A673 (cell line): ENCODE data around the gene GRIN3A. TPM values are rescaled to one million over a fixed set of nuclear protein-coding genes. Genes with fewer than 3 reads are reported as not detected.

Experiments
- BruUV-seq: library from RNA; stranded (reverse); fragments of 400-500 nt; replicated peaks from 2 replicates; lab custom pipeline; 2021; lab: Mats Ljungman, UMichigan
- CTCF ChIA-PET: fragments of 300-600 bp; sonication (Branson Sonifier 250); formaldehyde crosslinking; loops from one replicate; lab custom pipeline; 2022; ENCODE audit warnings: antibody characterized with exemption; lab: Charles Lee
- POLR2A ChIA-PET: fragments of 300-600 bp; sonication (Branson Sonifier 250); formaldehyde crosslinking; loops from one replicate; lab custom pipeline; 2022; ENCODE audit warnings: antibody characterized with exemption; ENCODE audit not compliant: low non-redundant PET; lab: Charles Lee
- DNase-seq: peaks from one replicate; pipeline ENCODE4 v3.0.0-alpha.2; 2015; ENCODE audit warnings: low spot score
- H3K27ac ChIP-seq: fragments of 200-600 bp; sonication (generic); 2 replicates; pipeline ENCODE4 v1.5.1; 2016; ENCODE audit warnings: mixed run types, low read depth, mild to moderate bottlenecking, mixed read lengths, antibody characterized with exemption, low read length; ENCODE audit not compliant: poor library complexity, severe bottlenecking
- H3K27me3 ChIP-seq: fragments of 200-600 bp; sonication (generic); replicated peaks from 2 replicates; pipeline ENCODE4 v1.6.1; 2017; ENCODE audit warnings: mixed run types, low read depth, mild to moderate bottlenecking, mixed read lengths, antibody characterized with exemption, low read length; ENCODE audit not compliant: insufficient read depth, poor library complexity
- H3K36me3 ChIP-seq: fragments of 200-600 bp; sonication (generic); 2 replicates; pipeline ENCODE4 v1.6.1; 2016; ENCODE audit warnings: mixed run types, mild to moderate bottlenecking, mixed read lengths, antibody characterized with exemption, low read length; ENCODE audit not compliant: insufficient read depth, poor library complexity, severe bottlenecking
- H3K4me1 ChIP-seq: fragments of 200-600 bp; sonication (generic); 2 replicates; pipeline ENCODE4 v1.6.1; 2017; ENCODE audit warnings: mixed run types, mild to moderate bottlenecking, mixed read lengths, antibody characterized with exemption, low read length; ENCODE audit not compliant: insufficient read depth, poor library complexity, severe bottlenecking
- H3K4me3 ChIP-seq: fragments of 200-600 bp; sonication (generic); 2 replicates; pipeline ENCODE4 v1.5.1; 2016; ENCODE audit warnings: low read depth, mixed run types, mild to moderate bottlenecking, mixed read lengths, low read length; ENCODE audit not compliant: poor library complexity, severe bottlenecking
- H3K9me3 ChIP-seq: fragments of 200-600 bp; sonication (generic); 2 replicates; pipeline ENCODE4 v1.6.1; 2016; ENCODE audit warnings: mixed run types, low read depth, mild to moderate bottlenecking, mixed read lengths, antibody characterized with exemption, low read length; ENCODE audit not compliant: poor library complexity, severe bottlenecking
- CTCF ChIP-seq: fragments of 300-800, 200-600 bp; sonication (generic); conservative IDR thresholded peaks from 2 replicates; pipeline ENCODE4 v1.5.1; 2017; ENCODE audit warnings: low read depth, mild to moderate bottlenecking, antibody characterized with exemption, low read length, moderate library complexity, mixed read lengths
- EZH2 ChIP-seq: fragments of 200-600 bp; sonication (generic); IDR thresholded peaks from 2 replicates; pipeline ENCODE4 v1.6.1; 2017; ENCODE audit warnings: borderline replicate concordance, low read depth, mild to moderate bottlenecking, mixed read lengths, antibody characterized with exemption, low read length; ENCODE audit not compliant: poor library complexity, severe bottlenecking
- intact Hi-C: fragments of 100-400 bp; cut with micrococcal nuclease; formaldehyde crosslinking; loops from one replicate; pipeline ENCODE4 v1.10.0; 2022; ENCODE audit not compliant: unreplicated experiment
- total RNA-seq: library from RNA; stranded (reverse); gene quantifications from 2 replicates; pipeline ENCODE4 v1.2.3, GENCODE V29; 2021

The GRIN3A gene
- total RNA-seq, 1 experiment from 2014 or later: not detected

- peak; percentile 25 for DNase-seq
- TF ChIP-seq EZH2 (no peak), CTCF (no peak)
- Histone ChIP-seq H3K36me3 (no peaks in the 10 kb centered on the region), H3K4me3 (no peak overlapping the region), H3K4me1 (no peaks in the 10 kb centered on the region), H3K27me3 (peaks cover 32% of the 10 kb centered on the region), H3K9me3 (no peaks in the 10 kb centered on the region), H3K27ac (no peak overlapping the region)
- ChIA-PET POLR2A (no interaction called here), CTCF (no interaction called here)
- no TSS peak for BruUV-seq
- intact Hi-C loops: no loop called here
These were observed 30.7 kb downstream of the GRIN3A start for GRCh38 chr9:101707721-101708120.

- ChIA-PET POLR2A (no interaction called here), CTCF (no interaction called here)
- TF ChIP-seq CTCF (no peak), EZH2 (no peak)
- Histone ChIP-seq H3K4me1 (no peaks in the 10 kb centered on the region), H3K4me3 (no peak overlapping the region), H3K9me3 (no peaks in the 10 kb centered on the region), H3K27ac (no peak overlapping the region), H3K27me3 (peaks cover 28% of the 10 kb centered on the region), H3K36me3 (no peaks in the 10 kb centered on the region)
- no peak for DNase-seq
- BruUV-seq: no TSS peak
- intact Hi-C loops: no loop called here
These were observed 31.4 kb downstream of the GRIN3A start for GRCh38 chr9:101706997-101707396.

DNA sequence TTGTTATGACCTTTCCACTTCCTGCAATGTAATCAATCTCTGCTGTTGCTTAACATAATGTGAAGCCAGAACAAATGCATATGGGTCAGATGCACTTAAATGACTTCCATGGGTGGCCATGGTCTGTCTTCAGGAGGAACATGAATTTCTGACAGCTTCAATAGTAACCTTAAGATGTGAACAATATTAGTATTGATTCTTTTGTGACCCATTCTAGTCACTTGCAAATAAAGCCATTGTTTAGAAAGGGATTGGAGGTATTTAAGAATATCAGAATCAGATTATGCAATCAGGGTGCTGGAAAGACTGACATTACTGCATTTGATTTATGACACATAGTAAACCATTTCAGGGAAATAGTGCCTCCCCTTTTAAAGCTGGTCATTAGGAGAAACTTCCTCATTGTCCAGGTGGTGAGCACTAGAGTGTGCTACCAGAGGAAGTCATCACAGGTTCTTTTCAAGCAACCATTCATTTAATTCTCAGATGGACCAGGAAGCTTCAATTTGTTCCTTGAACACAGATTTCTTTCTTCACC lies 32.1 kb downstream of the GRIN3A start:
- no peak for DNase-seq
- ChIA-PET POLR2A (no interaction called here), CTCF (no interaction called here)
- Histone ChIP-seq H3K4me3 (no peak overlapping the region), H3K4me1 (no peaks in the 10 kb centered on the region), H3K36me3 (no peaks in the 10 kb centered on the region), H3K9me3 (no peaks in the 10 kb centered on the region), H3K27me3 (peaks cover 28% of the 10 kb centered on the region), H3K27ac (no peak overlapping the region)
- no peak for TF ChIP-seq EZH2
- TF ChIP-seq CTCF: no peak
- intact Hi-C loops: no loop called here
- BruUV-seq: no TSS peak
